ENCODE results near the gene UBP1. TPM values are rescaled to one million over a fixed set of nuclear protein-coding genes. Genes with fewer than 3 reads are reported as not detected.

The UBP1 gene
- total and polyA plus RNA-seq, 9 of the 15 experiments (the other 6 are each of a cell fraction or from before 2014, with no cell fraction given), result 13.6 to 143 (median 79.6) TPM

- TF ChIP-seq ZBTB5 (IDR thresholded peaks at IDR 0.05) (no peak), BHLHE40 (IDR thresholded peaks at IDR 0.05; ENCODE audit: low read length) (peak; percentile 58), CSDE1 (IDR thresholded peaks at IDR 0.05) (no peak), TSC22D4 (tag; IDR thresholded peaks at IDR 0.05) (no peak), NRF1 (conservative IDR thresholded peaks at IDR 0.05 in 1 of 2, IDR thresholded peaks at IDR 0.05 in 1 of 2) (peak; percentile 79 to 84), ZKSCAN8 (CRISPR knock-in tag; IDR thresholded peaks at IDR 0.05) (no peak), KLF13 (tag; IDR thresholded peaks at IDR 0.05; ENCODE audit: borderline replicate concordance, low read depth) (peak; percentile 73; the same call in 1 of the 2 replicates), PHB2 (IDR thresholded peaks at IDR 0.05; ENCODE audit: low read depth) (no peak), SIRT6 (IDR thresholded peaks at IDR 0.05; ENCODE audit: low read depth, low read length) (no peak), KDM4B (IDR thresholded peaks at IDR 0.05; ENCODE audit: borderline replicate concordance in 2 of 2, low read depth in 1 of 2) (no peak; a peak in 1 of 4 replicates), ZNF165 (CRISPR knock-in tag; IDR thresholded peaks at IDR 0.05; ENCODE audit: borderline replicate concordance) (no peak), ZNF764 (CRISPR knock-in tag; IDR thresholded peaks at IDR 0.05; ENCODE audit: low read depth) (no peak), IRF1 (CRISPR knock-in tag; IDR thresholded peaks at IDR 0.05; ENCODE audit: borderline replicate concordance) (no peak), CC2D1A (IDR thresholded peaks at IDR 0.05) (peak; percentile 49; the same call in 1 of the 2 replicates)
- TF ChIP-seq, protein P1, sequence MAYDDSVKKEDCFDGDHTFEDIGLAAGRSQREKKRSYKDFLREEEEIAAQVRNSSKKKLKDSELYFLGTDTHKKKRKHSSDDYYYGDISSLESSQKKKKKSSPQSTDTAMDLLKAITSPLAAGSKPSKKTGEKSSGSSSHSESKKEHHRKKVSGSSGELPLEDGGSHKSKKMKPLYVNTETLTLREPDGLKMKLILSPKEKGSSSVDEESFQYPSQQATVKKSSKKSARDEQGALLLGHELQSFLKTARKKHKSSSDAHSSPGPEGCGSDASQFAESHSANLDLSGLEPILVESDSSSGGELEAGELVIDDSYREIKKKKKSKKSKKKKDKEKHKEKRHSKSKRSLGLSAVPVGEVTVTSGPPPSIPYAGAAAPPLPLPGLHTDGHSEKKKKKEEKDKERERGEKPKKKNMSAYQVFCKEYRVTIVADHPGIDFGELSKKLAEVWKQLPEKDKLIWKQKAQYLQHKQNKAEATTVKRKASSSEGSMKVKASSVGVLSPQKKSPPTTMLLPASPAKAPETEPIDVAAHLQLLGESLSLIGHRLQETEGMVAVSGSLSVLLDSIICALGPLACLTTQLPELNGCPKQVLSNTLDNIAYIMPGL (CRISPR knock-in tag; IDR thresholded peaks at IDR 0.05), result 0 out of 2 replicates have a peak, but pooled peaks have one; percentile 42
- TF ChIP-seq, protein P2, sequence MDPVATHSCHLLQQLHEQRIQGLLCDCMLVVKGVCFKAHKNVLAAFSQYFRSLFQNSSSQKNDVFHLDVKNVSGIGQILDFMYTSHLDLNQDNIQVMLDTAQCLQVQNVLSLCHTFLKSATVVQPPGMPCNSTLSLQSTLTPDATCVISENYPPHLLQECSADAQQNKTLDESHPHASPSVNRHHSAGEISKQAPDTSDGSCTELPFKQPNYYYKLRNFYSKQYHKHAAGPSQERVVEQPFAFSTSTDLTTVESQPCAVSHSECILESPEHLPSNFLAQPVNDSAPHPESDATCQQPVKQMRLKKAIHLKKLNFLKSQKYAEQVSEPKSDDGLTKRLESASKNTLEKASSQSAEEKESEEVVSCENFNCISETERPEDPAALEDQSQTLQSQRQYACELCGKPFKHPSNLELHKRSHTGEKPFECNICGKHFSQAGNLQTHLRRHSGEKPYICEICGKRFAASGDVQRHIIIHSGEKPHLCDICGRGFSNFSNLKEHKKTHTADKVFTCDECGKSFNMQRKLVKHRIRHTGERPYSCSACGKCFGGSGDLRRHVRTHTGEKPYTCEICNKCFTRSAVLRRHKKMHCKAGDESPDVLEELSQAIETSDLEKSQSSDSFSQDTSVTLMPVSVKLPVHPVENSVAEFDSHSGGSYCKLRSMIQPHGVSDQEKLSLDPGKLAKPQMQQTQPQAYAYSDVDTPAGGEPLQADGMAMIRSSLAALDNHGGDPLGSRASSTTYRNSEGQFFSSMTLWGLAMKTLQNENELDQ (CRISPR knock-in tag; IDR thresholded peaks at IDR 0.05; ENCODE audit: borderline replicate concordance), result no peak; the same call in 1 of the 2 replicates
- TF ChIP-seq, protein P3, sequence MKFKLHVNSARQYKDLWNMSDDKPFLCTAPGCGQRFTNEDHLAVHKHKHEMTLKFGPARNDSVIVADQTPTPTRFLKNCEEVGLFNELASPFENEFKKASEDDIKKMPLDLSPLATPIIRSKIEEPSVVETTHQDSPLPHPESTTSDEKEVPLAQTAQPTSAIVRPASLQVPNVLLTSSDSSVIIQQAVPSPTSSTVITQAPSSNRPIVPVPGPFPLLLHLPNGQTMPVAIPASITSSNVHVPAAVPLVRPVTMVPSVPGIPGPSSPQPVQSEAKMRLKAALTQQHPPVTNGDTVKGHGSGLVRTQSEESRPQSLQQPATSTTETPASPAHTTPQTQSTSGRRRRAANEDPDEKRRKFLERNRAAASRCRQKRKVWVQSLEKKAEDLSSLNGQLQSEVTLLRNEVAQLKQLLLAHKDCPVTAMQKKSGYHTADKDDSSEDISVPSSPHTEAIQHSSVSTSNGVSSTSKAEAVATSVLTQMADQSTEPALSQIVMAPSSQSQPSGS (CRISPR knock-in tag; IDR thresholded peaks at IDR 0.05), result no peak
Observed at GRCh38 chr3:33440328-33441224, at the start of gene UBP1 (continued).
